ENCODE data around the gene LAMTOR2. TPM values are rescaled to one million over a fixed set of nuclear protein-coding genes. Genes with fewer than 3 reads are reported as not detected.

Gene LAMTOR2
- total and polyA plus RNA-seq, 2 experiments from 2014 or later: 67.3 to 108 TPM

DNA sequence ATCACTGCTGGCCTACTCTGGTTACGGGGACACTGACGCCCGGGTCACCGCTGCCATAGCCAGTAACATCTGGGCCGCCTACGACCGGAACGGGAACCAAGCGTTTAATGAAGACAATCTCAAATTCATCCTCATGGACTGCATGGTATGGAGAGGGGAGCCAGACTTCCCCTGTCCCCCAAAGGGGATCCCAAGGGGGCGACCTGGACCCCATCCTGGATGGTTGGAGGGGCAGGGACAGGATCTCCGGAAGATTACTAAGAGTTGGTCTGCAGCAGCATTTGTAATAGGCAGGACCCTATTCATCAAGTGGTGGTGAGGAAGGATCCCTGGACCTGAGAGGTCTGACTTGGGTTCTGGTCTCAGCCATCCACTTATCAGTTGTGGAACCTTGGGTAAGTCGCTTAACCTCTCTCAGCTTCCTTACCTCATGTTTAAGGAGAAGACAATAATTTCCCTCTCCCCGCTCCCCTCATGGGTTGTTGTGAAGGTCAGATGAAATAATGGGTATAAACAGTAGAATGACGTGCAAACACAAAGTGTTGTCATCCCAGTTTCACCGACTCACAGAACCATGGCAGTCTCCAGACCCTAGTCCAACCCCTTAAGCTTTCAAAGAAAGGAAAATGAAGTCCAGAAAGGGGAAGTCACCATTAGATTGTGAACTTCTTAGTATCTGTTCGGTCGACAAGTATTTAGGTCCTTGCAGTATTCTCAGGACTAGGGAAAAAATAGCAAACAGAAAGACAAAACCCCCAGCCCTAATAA, 883 bp downstream of the LAMTOR2 start (continued):
- TF ChIP-seq, protein P1, sequence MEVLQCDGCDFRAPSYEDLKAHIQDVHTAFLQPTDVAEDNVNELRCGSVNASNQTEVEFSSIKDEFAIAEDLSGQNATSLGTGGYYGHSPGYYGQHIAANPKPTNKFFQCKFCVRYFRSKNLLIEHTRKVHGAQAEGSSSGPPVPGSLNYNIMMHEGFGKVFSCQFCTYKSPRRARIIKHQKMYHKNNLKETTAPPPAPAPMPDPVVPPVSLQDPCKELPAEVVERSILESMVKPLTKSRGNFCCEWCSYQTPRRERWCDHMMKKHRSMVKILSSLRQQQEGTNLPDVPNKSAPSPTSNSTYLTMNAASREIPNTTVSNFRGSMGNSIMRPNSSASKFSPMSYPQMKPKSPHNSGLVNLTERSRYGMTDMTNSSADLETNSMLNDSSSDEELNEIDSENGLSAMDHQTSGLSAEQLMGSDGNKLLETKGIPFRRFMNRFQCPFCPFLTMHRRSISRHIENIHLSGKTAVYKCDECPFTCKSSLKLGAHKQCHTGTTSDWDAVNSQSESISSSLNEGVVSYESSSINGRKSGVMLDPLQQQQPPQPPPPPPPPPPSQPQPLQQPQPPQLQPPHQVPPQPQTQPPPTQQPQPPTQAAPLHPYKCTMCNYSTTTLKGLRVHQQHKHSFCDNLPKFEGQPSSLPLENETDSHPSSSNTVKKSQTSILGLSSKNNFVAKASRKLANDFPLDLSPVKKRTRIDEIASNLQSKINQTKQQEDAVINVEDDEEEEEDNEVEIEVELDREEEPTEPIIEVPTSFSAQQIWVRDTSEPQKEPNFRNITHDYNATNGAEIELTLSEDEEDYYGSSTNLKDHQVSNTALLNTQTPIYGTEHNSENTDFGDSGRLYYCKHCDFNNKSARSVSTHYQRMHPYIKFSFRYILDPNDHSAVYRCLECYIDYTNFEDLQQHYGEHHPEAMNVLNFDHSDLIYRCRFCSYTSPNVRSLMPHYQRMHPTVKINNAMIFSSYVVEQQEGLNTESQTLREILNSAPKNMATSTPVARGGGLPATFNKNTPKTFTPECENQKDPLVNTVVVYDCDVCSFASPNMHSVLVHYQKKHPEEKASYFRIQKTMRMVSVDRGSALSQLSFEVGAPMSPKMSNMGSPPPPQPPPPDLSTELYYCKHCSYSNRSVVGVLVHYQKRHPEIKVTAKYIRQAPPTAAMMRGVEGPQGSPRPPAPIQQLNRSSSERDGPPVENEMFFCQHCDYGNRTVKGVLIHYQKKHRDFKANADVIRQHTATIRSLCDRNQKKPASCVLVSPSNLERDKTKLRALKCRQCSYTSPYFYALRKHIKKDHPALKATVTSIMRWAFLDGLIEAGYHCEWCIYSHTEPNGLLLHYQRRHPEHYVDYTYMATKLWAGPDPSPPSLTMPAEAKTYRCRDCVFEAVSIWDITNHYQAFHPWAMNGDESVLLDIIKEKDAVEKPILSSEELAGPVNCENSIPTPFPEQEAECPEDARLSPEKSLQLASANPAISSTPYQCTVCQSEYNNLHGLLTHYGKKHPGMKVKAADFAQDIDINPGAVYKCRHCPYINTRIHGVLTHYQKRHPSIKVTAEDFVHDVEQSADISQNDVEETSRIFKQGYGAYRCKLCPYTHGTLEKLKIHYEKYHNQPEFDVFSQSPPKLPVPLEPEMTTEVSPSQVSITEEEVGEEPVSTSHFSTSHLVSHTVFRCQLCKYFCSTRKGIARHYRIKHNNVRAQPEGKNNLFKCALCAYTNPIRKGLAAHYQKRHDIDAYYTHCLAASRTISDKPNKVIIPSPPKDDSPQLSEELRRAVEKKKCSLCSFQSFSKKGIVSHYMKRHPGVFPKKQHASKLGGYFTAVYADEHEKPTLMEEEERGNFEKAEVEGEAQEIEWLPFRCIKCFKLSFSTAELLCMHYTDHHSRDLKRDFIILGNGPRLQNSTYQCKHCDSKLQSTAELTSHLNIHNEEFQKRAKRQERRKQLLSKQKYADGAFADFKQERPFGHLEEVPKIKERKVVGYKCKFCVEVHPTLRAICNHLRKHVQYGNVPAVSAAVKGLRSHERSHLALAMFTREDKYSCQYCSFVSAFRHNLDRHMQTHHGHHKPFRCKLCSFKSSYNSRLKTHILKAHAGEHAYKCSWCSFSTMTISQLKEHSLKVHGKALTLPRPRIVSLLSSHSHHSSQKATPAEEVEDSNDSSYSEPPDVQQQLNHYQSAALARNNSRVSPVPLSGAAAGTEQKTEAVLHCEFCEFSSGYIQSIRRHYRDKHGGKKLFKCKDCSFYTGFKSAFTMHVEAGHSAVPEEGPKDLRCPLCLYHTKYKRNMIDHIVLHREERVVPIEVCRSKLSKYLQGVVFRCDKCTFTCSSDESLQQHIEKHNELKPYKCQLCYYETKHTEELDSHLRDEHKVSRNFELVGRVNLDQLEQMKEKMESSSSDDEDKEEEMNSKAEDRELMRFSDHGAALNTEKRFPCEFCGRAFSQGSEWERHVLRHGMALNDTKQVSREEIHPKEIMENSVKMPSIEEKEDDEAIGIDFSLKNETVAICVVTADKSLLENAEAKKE (CRISPR knock-in tag; IDR thresholded peaks at IDR 0.05): no peak
- TF ChIP-seq NANOG (IDR thresholded peaks at IDR 0.05; ENCODE audit: borderline replicate concordance): no peak
- TF ChIP-seq POLR2AphosphoS5 (IDR thresholded peaks at IDR 0.05; ENCODE audit: low read depth): no peak
- no peak for TF ChIP-seq EZH2phosphoT487 (IDR thresholded peaks at IDR 0.05; ENCODE audit: unreplicated experiment)
- TF ChIP-seq JUNB (IDR thresholded peaks at IDR 0.05; ENCODE audit: unreplicated experiment): no peak
- TF ChIP-seq ZNF114 (CRISPR knock-in tag; IDR thresholded peaks at IDR 0.05): no peak
- TF ChIP-seq EZH2 (IDR thresholded peaks at IDR 0.05; ENCODE audit: low read depth, unreplicated experiment): no peak
- no peak for TF ChIP-seq STAT1 (IDR thresholded peaks at IDR 0.05; ENCODE audit: unreplicated experiment)

DNA sequence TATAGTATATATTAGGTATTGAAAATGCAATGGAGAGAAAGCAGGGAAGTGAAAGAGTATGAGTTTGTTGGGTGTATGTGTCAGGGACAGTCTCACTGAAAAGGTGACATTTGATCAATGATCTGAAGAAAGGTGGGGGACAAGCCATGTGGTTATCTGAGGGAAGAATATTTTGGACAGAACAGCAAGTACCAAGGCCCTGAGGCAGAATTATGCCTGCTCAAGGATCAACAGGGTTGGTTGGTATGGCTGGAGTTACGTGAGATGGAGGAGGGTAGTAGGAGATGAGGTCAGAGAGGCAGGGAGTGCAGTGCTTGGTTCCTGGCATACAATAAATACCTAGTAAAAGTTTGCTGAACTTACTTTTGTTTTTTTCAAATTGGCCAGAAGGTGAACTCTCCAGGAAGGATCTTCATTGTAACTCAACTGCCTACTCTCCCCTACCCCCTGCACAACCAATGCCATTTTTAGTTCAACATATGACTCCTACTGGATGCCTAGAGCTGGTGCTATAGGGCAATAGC, 1.8 kb downstream of the LAMTOR2 start:
- H4K20me1 ChIP-seq (replicated peaks; ENCODE audit: insufficient read depth): peaks cover 12% of the 10 kb centered on the region
- peaks cover 30% of the 10 kb centered on the region for H3K79me2 ChIP-seq (replicated peaks; ENCODE audit: insufficient read depth)
- no peak overlapping the region for H3K27ac Mint-ChIP-seq
- no peaks in the 10 kb centered on the region for H3K27me3 ChIP-seq (ENCODE audit: insufficient read depth)
- no peak for DNase-seq (ENCODE audit: low spot score)
- H3F3A ChIP-seq (replicated peaks; ENCODE audit: low read depth): peaks cover 22% of the 10 kb centered on the region
- H3K9me3 Mint-ChIP-seq: no peaks in the 10 kb centered on the region; the same call in 2 of the 3 replicates
- no peak overlapping the region for H2AFZ ChIP-seq
- H3K36me3 Mint-ChIP-seq (ENCODE audit: low read depth): peaks cover 31% of the 10 kb centered on the region
- no peaks in the 10 kb centered on the region for H3K9me2 ChIP-seq (ENCODE audit: insufficient read depth)
- H3K4me1 ChIP-seq (ENCODE audit: insufficient read depth): peaks cover 12% of the 10 kb centered on the region; the same call in 1 of the 2 replicates
- H3K27ac ChIP-seq (ENCODE audit: low read depth): no peak overlapping the region
- no peak for ATAC-seq
- peaks cover 28% of the 10 kb centered on the region for H3K4me1 Mint-ChIP-seq
- H3K4me2 ChIP-seq: no peak overlapping the region
- peak overlapping the region; percentile 31; the same call in 2 of the 3 replicates for H3K4me3 Mint-ChIP-seq
- no peaks in the 10 kb centered on the region for H3K36me3 ChIP-seq (ENCODE audit: insufficient read depth)
- no peak overlapping the region for H3K4me3 ChIP-seq
- peaks cover 19% of the 10 kb centered on the region for H3K27me3 Mint-ChIP-seq (ENCODE audit: insufficient read depth, low read depth, poor library complexity)
- TF ChIP-seq, protein P1 (CRISPR knock-in tag; IDR thresholded peaks at IDR 0.05): no peak
- no peak for TF ChIP-seq EZH2phosphoT487 (IDR thresholded peaks at IDR 0.05; ENCODE audit: unreplicated experiment)
- no peak for TF ChIP-seq POLR2AphosphoS5 (IDR thresholded peaks at IDR 0.05; ENCODE audit: low read depth)
- no peak for TF ChIP-seq ZNF331 (CRISPR knock-in tag; IDR thresholded peaks at IDR 0.05; ENCODE audit: low read depth)
